ENCODE results near the gene FGF14. TPM values are rescaled to one million over a fixed set of nuclear protein-coding genes. Genes with fewer than 3 reads are reported as not detected.

The FGF14 gene
- total RNA-seq, 2 donors from 2014 or later = 0.14 TPM

DNA sequence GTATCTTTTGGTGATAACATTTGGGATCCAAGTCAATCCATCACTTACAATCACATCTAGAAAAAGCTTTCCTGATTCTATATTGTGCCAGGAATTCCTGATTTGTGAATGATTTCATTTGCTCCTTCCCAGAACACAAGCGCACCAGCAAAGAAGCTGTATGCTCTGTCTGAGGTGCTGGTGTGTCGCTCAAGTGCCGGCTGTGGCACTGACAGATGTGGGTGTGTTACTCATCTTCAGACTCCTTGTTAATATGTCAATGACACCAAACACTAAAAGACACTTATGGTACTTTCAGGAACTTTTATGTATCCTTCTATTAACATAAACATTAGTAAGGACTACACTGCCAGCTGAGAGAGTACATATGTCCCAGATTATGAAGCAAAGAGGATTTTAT lies 520.3 kb downstream of the FGF14 start:
- H3K4me1 ChIP-seq (ENCODE audit: control insufficient read depth in 1 of 2, low read depth in 2 of 2) = no peaks in the 10 kb centered on the region
- TF ChIP-seq, protein P1, sequence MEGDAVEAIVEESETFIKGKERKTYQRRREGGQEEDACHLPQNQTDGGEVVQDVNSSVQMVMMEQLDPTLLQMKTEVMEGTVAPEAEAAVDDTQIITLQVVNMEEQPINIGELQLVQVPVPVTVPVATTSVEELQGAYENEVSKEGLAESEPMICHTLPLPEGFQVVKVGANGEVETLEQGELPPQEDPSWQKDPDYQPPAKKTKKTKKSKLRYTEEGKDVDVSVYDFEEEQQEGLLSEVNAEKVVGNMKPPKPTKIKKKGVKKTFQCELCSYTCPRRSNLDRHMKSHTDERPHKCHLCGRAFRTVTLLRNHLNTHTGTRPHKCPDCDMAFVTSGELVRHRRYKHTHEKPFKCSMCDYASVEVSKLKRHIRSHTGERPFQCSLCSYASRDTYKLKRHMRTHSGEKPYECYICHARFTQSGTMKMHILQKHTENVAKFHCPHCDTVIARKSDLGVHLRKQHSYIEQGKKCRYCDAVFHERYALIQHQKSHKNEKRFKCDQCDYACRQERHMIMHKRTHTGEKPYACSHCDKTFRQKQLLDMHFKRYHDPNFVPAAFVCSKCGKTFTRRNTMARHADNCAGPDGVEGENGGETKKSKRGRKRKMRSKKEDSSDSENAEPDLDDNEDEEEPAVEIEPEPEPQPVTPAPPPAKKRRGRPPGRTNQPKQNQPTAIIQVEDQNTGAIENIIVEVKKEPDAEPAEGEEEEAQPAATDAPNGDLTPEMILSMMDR (IDR thresholded peaks at IDR 0.05) = no peak
- H3K27ac ChIP-seq = no peak overlapping the region
- DNase-seq (ENCODE audit: low spot score) = no peak
- ATAC-seq (ENCODE audit: insufficient number of reproducible peaks, low FRiP score, low read depth) = no peak
- H3K4me3 ChIP-seq = no peak overlapping the region
- no peaks in the 10 kb centered on the region for H3K36me3 ChIP-seq
- no peaks in the 10 kb centered on the region for H3K27me3 ChIP-seq (replicated peaks; ENCODE audit: insufficient read depth)
- no peaks in the 10 kb centered on the region for H3K9me3 ChIP-seq

DNA sequence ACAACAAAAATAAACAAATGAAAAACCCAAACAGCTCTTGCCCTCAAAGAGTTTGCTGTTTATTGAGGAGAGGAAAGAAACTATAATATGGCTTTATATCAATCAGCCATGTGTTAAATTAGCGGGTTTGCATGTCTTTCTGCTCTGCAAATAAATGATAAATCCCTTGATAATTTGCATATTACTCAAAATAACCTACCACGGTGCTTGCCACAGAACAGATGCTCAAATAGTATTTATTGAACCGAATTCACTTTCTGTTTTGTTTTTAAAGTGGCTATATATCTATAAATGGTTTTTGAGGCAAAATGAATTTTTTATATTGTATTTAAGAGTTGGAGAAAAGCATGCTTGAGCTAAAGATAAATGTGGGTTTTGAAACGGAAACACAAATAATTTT lies 521.3 kb downstream of the FGF14 start:
- H3K27me3 ChIP-seq (replicated peaks; ENCODE audit: insufficient read depth) = no peaks in the 10 kb centered on the region
- no peak for DNase-seq (ENCODE audit: low spot score)
- H3K27ac ChIP-seq = no peak overlapping the region
- TF ChIP-seq, protein P1 (IDR thresholded peaks at IDR 0.05) = no peak
- no peaks in the 10 kb centered on the region for H3K4me1 ChIP-seq (ENCODE audit: control insufficient read depth in 1 of 2, low read depth in 2 of 2)
- no peaks in the 10 kb centered on the region for H3K36me3 ChIP-seq
- no peak for ATAC-seq (ENCODE audit: insufficient number of reproducible peaks, low FRiP score, low read depth)
- no peak overlapping the region for H3K4me3 ChIP-seq
- H3K9me3 ChIP-seq = no peaks in the 10 kb centered on the region

DNA sequence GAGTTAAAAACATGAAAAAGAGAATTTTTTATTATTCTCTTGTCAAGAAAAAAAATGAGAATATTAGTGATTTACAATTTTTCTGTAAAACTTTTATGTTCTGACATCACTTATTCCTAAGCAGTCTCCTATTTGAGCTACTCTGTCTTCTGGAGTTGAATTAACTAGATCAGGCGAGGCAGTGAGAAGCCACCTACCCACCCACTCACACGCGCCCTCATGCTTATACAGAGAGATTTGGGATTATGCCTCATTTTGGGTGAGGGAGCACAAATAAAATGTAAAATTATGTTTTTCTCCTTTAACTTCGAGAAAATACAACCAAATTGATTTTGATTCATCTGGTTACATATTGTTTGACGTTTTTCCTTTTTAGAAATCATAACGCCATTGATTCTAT lies 524.9 kb downstream of the FGF14 start:
- Histone ChIP-seq H3K27ac (no peak overlapping the region), H3K4me1 (ENCODE audit: control insufficient read depth in 1 of 2, low read depth in 2 of 2) (no peaks in the 10 kb centered on the region), H3K4me3 (no peak overlapping the region), H3K36me3 (no peaks in the 10 kb centered on the region), H3K9me3 (no peaks in the 10 kb centered on the region), H3K27me3 (replicated peaks; ENCODE audit: insufficient read depth) (no peaks in the 10 kb centered on the region)
- no peak for ATAC-seq (ENCODE audit: insufficient number of reproducible peaks, low FRiP score, low read depth)
- TF ChIP-seq, protein P1 (IDR thresholded peaks at IDR 0.05) = no peak
- no peak for DNase-seq (ENCODE audit: low spot score)

DNA sequence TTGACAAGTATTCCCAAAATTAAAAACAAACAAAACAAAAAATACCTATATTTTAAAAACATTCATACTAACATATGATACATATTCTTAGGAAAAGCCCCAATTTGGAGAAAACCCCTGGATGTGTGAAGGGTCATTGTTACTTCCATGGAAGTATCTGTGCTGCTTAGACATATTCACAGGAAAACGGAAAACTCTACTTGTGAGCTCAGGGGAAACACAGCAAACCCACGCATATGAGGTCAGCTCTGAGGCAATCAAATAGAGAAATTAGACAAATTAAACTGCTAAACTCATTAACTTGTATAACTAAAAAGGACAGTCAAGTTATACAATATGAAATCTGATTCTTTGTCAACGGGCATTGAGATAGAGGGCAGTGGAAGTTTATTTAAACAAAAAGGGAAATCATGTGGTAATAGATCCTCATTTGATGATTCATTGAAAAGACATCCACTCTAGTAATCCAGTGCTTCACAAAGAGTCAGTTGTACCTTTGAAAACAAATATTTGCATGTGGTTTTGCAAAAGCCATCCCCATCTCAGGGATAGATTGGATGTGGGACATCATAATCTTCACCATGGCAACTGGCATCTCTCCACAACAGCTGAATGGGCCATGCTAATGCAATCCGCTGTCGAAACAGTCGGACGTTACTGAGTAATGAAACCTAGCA lies 526.0 kb downstream of the FGF14 start:
- no peak for DNase-seq (ENCODE audit: low spot score)
- no peak for ATAC-seq (ENCODE audit: insufficient number of reproducible peaks, low FRiP score, low read depth)
- TF ChIP-seq, protein P1 (IDR thresholded peaks at IDR 0.05) = no peak

DNA sequence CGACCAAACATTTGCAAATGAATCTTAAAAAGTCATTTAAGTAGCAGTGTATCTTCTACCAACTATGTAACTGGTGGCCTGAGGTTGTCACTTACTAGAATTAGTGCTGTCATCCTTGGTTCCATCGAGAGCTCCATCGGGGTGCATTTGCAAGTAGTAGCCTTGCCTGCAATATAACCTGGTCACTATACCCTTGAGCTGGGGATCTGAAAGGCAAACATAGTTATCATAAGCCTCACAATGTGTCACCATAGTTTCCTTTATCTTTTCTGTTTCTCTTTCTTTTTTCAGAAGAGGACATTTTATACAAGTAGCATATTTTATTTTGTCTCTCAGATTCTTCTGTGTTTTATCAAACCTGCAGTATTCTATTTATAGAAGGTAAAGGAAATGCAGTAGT lies 526.8 kb downstream of the FGF14 start:
- Histone ChIP-seq H3K27ac (no peak overlapping the region), H3K4me3 (no peak overlapping the region), H3K9me3 (no peaks in the 10 kb centered on the region), H3K27me3 (replicated peaks; ENCODE audit: insufficient read depth) (no peaks in the 10 kb centered on the region), H3K36me3 (no peaks in the 10 kb centered on the region), H3K4me1 (ENCODE audit: control insufficient read depth in 1 of 2, low read depth in 2 of 2) (no peaks in the 10 kb centered on the region)
- TF ChIP-seq, protein P1 (IDR thresholded peaks at IDR 0.05) = no peak
- ATAC-seq (ENCODE audit: insufficient number of reproducible peaks, low FRiP score, low read depth) (no peak), DNase-seq (ENCODE audit: low spot score) (no peak)

More for the DNA sequence above, 526.0 kb downstream of the FGF14 start:
- no peaks in the 10 kb centered on the region for H3K9me3 ChIP-seq
- H3K36me3 ChIP-seq = no peaks in the 10 kb centered on the region
- H3K27ac ChIP-seq = no peak overlapping the region
- no peaks in the 10 kb centered on the region for H3K27me3 ChIP-seq (replicated peaks; ENCODE audit: insufficient read depth)
- H3K4me1 ChIP-seq (ENCODE audit: control insufficient read depth in 1 of 2, low read depth in 2 of 2) = no peaks in the 10 kb centered on the region
- no peak overlapping the region for H3K4me3 ChIP-seq
